Erythroblast (primary cell): ENCODE results near the gene GPR158.
"Not testable (repeated sequence)": the region's sequence is repeated elsewhere in the genome, so short reads cannot be mapped to it uniquely, and the experiment has no call there.

Experiments
- DNase-seq, 2 experiments: peaks; one replicate each; lab custom pipeline; 2025; lab: John Stamatoyannopoulos, UW
- GATA1 ChIP-seq: IDR thresholded peaks from 2 replicates; pipeline ENCODE4 v1.6.1; 2011; ENCODE audit warnings: low read depth, mild to moderate bottlenecking, control low read depth, low read length, moderate library complexity
- POLR2A ChIP-seq: IDR thresholded peaks from 2 replicates; pipeline ENCODE4 v1.6.1; 2011; ENCODE audit warnings: mild to moderate bottlenecking, low read length

The GPR158 gene

GRCh38 chr10:25174461-25175230 is at the start of gene GPR158:
Gene GPR158 (plus strand): TSS chr10:25175001. CDS start chr10:25175421, 420 bp downstream.
- no peak for TF ChIP-seq GATA1
- TF ChIP-seq POLR2A = no peak
- peak; percentile 75 to 81 for DNase-seq

GRCh38 chr10:25125201-25125611 is 49.6 kb upstream of the GPR158 start:
- TF ChIP-seq GATA1 = no peak
- TF ChIP-seq POLR2A = no peak
- DNase-seq = no peak

- DNase-seq = no peak
- TF ChIP-seq GATA1 (no peak), POLR2A (no peak)
Observed at GRCh38 chr10:25129592-25129991, 45.2 kb upstream of the GPR158 start.

GRCh38 chr10:25130906-25131305 is 43.9 kb upstream of the GPR158 start:
- no peak for DNase-seq
- TF ChIP-seq GATA1 = no peak
- TF ChIP-seq POLR2A = no peak

GRCh38 chr10:25142116-25142864 is 32.5 kb upstream of the GPR158 start:
- no peak for DNase-seq
- TF ChIP-seq GATA1 (no peak), POLR2A (no peak)

- TF ChIP-seq POLR2A (no peak), GATA1 (no peak)
Observed at GRCh38 chr10:25157650-25158049, 17.2 kb upstream of the GPR158 start.

GRCh38 chr10:25159591-25159990 is 15.2 kb upstream of the GPR158 start:
- TF ChIP-seq GATA1 (no peak), POLR2A (no peak)
- DNase-seq = no peak

More at GRCh38 chr10:25157650-25158049, 17.2 kb upstream of the GPR158 start:
- DNase-seq = no peak

GRCh38 chr10:25162391-25162790 is 12.4 kb upstream of the GPR158 start:
- TF ChIP-seq POLR2A = no peak
- no peak for TF ChIP-seq GATA1
- no peak for DNase-seq

- not testable (repeated sequence) for DNase-seq
Observed at GRCh38 chr10:25163464-25163863, 11.3 kb upstream of the GPR158 start.

GRCh38 chr10:25169740-25170139 is 5.1 kb upstream of the GPR158 start:
- TF ChIP-seq GATA1 (no peak), POLR2A (no peak)
- no peak for DNase-seq

- TF ChIP-seq POLR2A (no peak), GATA1 (no peak)
- no peak for DNase-seq
Observed at GRCh38 chr10:25170627-25171026, 4.2 kb upstream of the GPR158 start.

- no peak for DNase-seq
- no peak for TF ChIP-seq POLR2A
- no peak for TF ChIP-seq GATA1
Observed at GRCh38 chr10:25175527-25176420, 973 bp downstream of the GPR158 start.

- no peak for DNase-seq
- TF ChIP-seq GATA1 (no peak), POLR2A (no peak)
Observed at GRCh38 chr10:25176421-25176968, 1.7 kb downstream of the GPR158 start.
